ENCODE data around the gene KCNIP3.
"Not testable (repeated sequence)": the region's sequence is repeated elsewhere in the genome, so short reads cannot be mapped to it uniquely, and the experiment has no call there.

Gene KCNIP3

GRCh38 chr2:95374451-95374920 lies 77.3 kb downstream of the KCNIP3 start:
- DNase-seq: no peak

- no peak for DNase-seq
Measured at GRCh38 chr2:95374921-95375471, 77.8 kb downstream of the KCNIP3 start.

GRCh38 chr2:95375532-95376150 lies 78.5 kb downstream of the KCNIP3 start:
- no peak for DNase-seq

GRCh38 chr2:95376311-95377215 lies 79.4 kb downstream of the KCNIP3 start:
- DNase-seq: no peak

- no peak for DNase-seq
Measured at GRCh38 chr2:95377216-95378123, 80.3 kb downstream of the KCNIP3 start.

- DNase-seq: not testable (repeated sequence)
Measured at GRCh38 chr2:95378281-95378680, 81.1 kb downstream of the KCNIP3 start.

- DNase-seq: no peak
Measured at GRCh38 chr2:95379371-95379831, 82.3 kb downstream of the KCNIP3 start.

- no peak for DNase-seq
Measured at GRCh38 chr2:95380280-95380679, 83.1 kb downstream of the KCNIP3 start.

- DNase-seq: no peak
Measured at GRCh38 chr2:95380731-95381130, 83.6 kb downstream of the KCNIP3 start.

- DNase-seq: no peak
Measured at GRCh38 chr2:95381212-95382191, 84.4 kb downstream of the KCNIP3 start.

GRCh38 chr2:95382192-95382591 lies 85.0 kb downstream of the KCNIP3 start:
- DNase-seq: no peak

- no peak for DNase-seq
Measured at GRCh38 chr2:95382686-95383634, 85.8 kb downstream of the KCNIP3 start.

GRCh38 chr2:95383635-95384027 lies 86.5 kb downstream of the KCNIP3 start:
- no peak for DNase-seq

- no peak for DNase-seq
Measured at GRCh38 chr2:95384854-95385569, 87.9 kb downstream of the KCNIP3 start.

GRCh38 chr2:95385570-95385984 lies 88.4 kb downstream of the KCNIP3 start:
- DNase-seq: no peak

- no peak for DNase-seq
Measured at GRCh38 chr2:95386031-95386430, 88.9 kb downstream of the KCNIP3 start.

- no peak for DNase-seq
Measured at GRCh38 chr2:95387358-95387757, 90.2 kb downstream of the KCNIP3 start.

- DNase-seq: no peak
Measured at GRCh38 chr2:95388091-95388692, 91.0 kb downstream of the KCNIP3 start.

GRCh38 chr2:95388856-95389244 lies 91.7 kb downstream of the KCNIP3 start:
- no peak for DNase-seq
